HCT116 (cell line): ENCODE data around the gene PXDN. TPM values are rescaled to one million over a fixed set of nuclear protein-coding genes. Genes with fewer than 3 reads are reported as not detected.
"Not testable (repeated sequence)": the region's sequence is repeated elsewhere in the genome, so short reads cannot be mapped to it uniquely, and the experiment has no call there.

Experiments
- ATAC-seq: fragments of 200-7000 bp; cut with Tn5 transposase; 2 replicates; pipeline ENCODE4 v1.9.1; 2020; ENCODE audit warnings: mild to moderate bottlenecking, moderate library complexity
- BruUV-seq: library from RNA; stranded (reverse); fragments of 400-500 nt; replicated peaks from 2 replicates; lab custom pipeline; 2021; lab: Mats Ljungman, UMichigan
- CTCF ChIA-PET: fragments of 300-600 bp; sonication (Branson Sonifier 250); formaldehyde crosslinking; loops from one replicate; lab custom pipeline; 2021; ENCODE audit warnings: antibody characterized with exemption; lab: Charles Lee
- POLR2A ChIA-PET: fragments of 300-600, 350-600 bp; sonication (Branson Sonifier 250); formaldehyde crosslinking; loops from one replicate; lab custom pipeline; 2021; ENCODE audit warnings: antibody characterized with exemption; lab: Charles Lee
- RAD21 ChIA-PET, 2 experiments: fragments of 300-600 bp; sonication (Branson Sonifier 250); formaldehyde crosslinking; loops; one replicate each; lab custom pipeline; 2023; ENCODE audit warnings: low total read pairs in 2 of 2; ENCODE audit not compliant: uncharacterized antibody in 2 of 2, unreplicated experiment in 2 of 2, low non-redundant PET in 1 of 2; lab: Charles Lee
- DNase-seq: peaks from one replicate; pipeline ENCODE4 v3.0.0-alpha.2; 2010; ENCODE audit warnings: low read depth, low spot score
- H2AFZ ChIP-seq: fragments of 200-600 bp; shearing (Covaris generic), sonication (generic); 2 replicates; pipeline ENCODE4 v1.6.1; 2017; ENCODE audit warnings: low read depth, mixed run types, mixed read lengths, antibody characterized with exemption, low read length; ENCODE audit not compliant: poor library complexity, severe bottlenecking
- H3K27ac ChIP-seq: 2 replicates; pipeline ENCODE4 v1.5.1; 2012; ENCODE audit warnings: low read depth, low read length
- H3K27me3 ChIP-seq: fragments of 200-600 bp; sonication (generic); 2 replicates; pipeline ENCODE4 v1.6.1; 2016; ENCODE audit warnings: mixed run types, low read length, mixed read lengths; ENCODE audit not compliant: insufficient read depth
- H3K36me3 ChIP-seq, 2 experiments: fragments of 200-500 bp in 1 of 2; fragments of 200-600 bp in 1 of 2; sonication (Bioruptor generic) in 1 of 2; sonication (generic) in 1 of 2; 2 replicates each; pipeline versions ENCODE4 v1.5.1 to v1.6.1; 2014 to 2016; ENCODE audit warnings: low read length in 2 of 2, inconsistent platforms in 1 of 2, mixed read lengths in 1 of 2, mixed run types in 1 of 2; ENCODE audit not compliant: insufficient read depth in 2 of 2, control insufficient read depth in 1 of 2
- H3K4me1 ChIP-seq, 2 experiments: fragments of 200-600 bp in 1 of 2; sonication (generic) in 1 of 2; 2 replicates each; pipeline versions ENCODE4 v1.5.1 to v1.6.1; 2012 to 2017; ENCODE audit warnings: low read length in 2 of 2, inconsistent platforms in 1 of 2, mild to moderate bottlenecking in 1 of 2, mixed read lengths in 1 of 2, mixed run types in 1 of 2, moderate library complexity in 1 of 2; ENCODE audit not compliant: insufficient read depth in 2 of 2, control insufficient read depth in 1 of 2
- H3K4me2 ChIP-seq: fragments of 200-600 bp; sonication (generic); 2 replicates; pipeline ENCODE4 v1.6.1; 2017; ENCODE audit warnings: mixed run types, low read length, mixed read lengths
- H3K4me3 ChIP-seq, 2 experiments: fragments of 200-600 bp in 1 of 2; sonication (generic) in 1 of 2; replicated peaks in 1 of 2; 2 replicates each; pipeline ENCODE4 v1.5.1; 2011 to 2016; ENCODE audit warnings: low read length in 2 of 2, control low read depth in 1 of 2, low read depth in 1 of 2, mild to moderate bottlenecking in 1 of 2, mixed read lengths in 1 of 2, mixed run types in 1 of 2
- H3K79me2 ChIP-seq: fragments of 200-600 bp; sonication (generic); 2 replicates; pipeline ENCODE4 v1.6.1; 2017; ENCODE audit warnings: mild to moderate bottlenecking, mixed run types, low read length, moderate library complexity, mixed read lengths; ENCODE audit not compliant: insufficient read depth
- H3K9ac ChIP-seq: fragments of 200-600 bp; sonication (generic); 2 replicates; pipeline ENCODE4 v1.6.1; 2016; ENCODE audit warnings: low read length, mixed read lengths
- H3K9me2 ChIP-seq: fragments of 200-600 bp; sonication (generic), shearing (Covaris generic); 2 replicates; pipeline ENCODE4 v1.6.1; 2017; ENCODE audit warnings: mixed run types, mild to moderate bottlenecking, moderate library complexity; ENCODE audit not compliant: insufficient read depth
- H3K9me3 ChIP-seq, 2 experiments: fragments of 200-500 bp in 1 of 2; fragments of 200-600 bp in 1 of 2; sonication (Bioruptor generic) in 1 of 2; sonication (generic) in 1 of 2; 2 replicates each; pipeline ENCODE4 v1.6.1; 2014 to 2017; ENCODE audit warnings: low read length in 2 of 2, mixed read lengths in 2 of 2, inconsistent platforms in 1 of 2, low read depth in 1 of 2, mild to moderate bottlenecking in 1 of 2, mixed run types in 1 of 2, moderate library complexity in 1 of 2; ENCODE audit not compliant: control insufficient read depth in 1 of 2, insufficient read depth in 1 of 2
- H4K20me1 ChIP-seq: fragments of 200-600 bp; sonication (generic), shearing (Covaris generic); 2 replicates; pipeline ENCODE4 v1.6.1; 2017; ENCODE audit warnings: mixed run types, mild to moderate bottlenecking, moderate library complexity; ENCODE audit not compliant: insufficient read depth
- CBX3 ChIP-seq: IDR thresholded peaks from 2 replicates; pipeline ENCODE4 v1.6.1; 2012; ENCODE audit warnings: low read depth
- CEBPB ChIP-seq: IDR thresholded peaks from 2 replicates; pipeline ENCODE4 v1.6.1; 2012; ENCODE audit warnings: low read depth
- FOSL1 ChIP-seq: IDR thresholded peaks from 2 replicates; pipeline ENCODE4 v1.6.1; 2012; ENCODE audit warnings: low read depth
- YY1 ChIP-seq: IDR thresholded peaks from 2 replicates; pipeline ENCODE4 v1.6.1; 2011; ENCODE audit warnings: low read length, low read depth, moderate library complexity, mild to moderate bottlenecking; ENCODE audit not compliant: insufficient replicate concordance; ENCODE audit errors: extremely low read depth
- ZBTB33 ChIP-seq: IDR thresholded peaks from 2 replicates; pipeline ENCODE4 v1.6.1; 2011; ENCODE audit warnings: mild to moderate bottlenecking, low read length, moderate library complexity; ENCODE audit not compliant: insufficient replicate concordance; ENCODE audit errors: extremely low read depth
- intact Hi-C: fragments of 100-400 bp; cut with micrococcal nuclease; formaldehyde crosslinking; loops from 2 replicates; pipeline ENCODE4 v1.10.0; 2022
- total RNA-seq: library from RNA; stranded (reverse); gene quantifications from one replicate; pipeline ENCODE4 v1.2.1, GENCODE V29; 2021; ENCODE audit not compliant: unreplicated experiment

PXDN gene
- total RNA-seq, 1 experiment from 2014 or later = 10.7 TPM

DNA sequence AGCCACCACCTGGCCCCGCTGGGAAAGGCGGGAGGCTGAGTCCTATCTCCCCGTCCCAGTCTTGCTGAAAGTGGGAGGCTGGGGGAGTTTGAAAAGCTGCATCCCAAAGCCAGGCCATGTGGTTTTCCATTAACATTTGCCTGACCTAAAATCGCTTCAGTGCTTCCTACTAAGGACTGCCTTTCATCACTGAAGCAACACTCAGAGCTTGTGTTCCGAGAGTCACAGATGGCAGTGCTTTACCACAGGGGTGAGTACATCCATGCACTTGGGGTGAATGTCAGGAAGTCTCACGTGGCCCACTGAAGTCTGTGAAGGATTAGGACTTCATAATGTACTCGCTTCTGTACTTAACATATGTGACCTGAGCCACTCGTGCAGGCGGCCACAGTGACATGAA lies 43.3 kb downstream of the PXDN start:
- H3K36me3 ChIP-seq = no peaks in the 10 kb centered on the region
- intact Hi-C loops = no loop called here
- ChIA-PET POLR2A (no interaction called here), RAD21 (no interaction called here), CTCF (no interaction called here)
- H3K27me3 ChIP-seq = no peaks in the 10 kb centered on the region
- H3K9ac ChIP-seq = no peak overlapping the region
- H3K9me3 ChIP-seq = no peaks in the 10 kb centered on the region
- H3K4me3 ChIP-seq = no peak overlapping the region
- H3K4me1 ChIP-seq = peaks cover 6 to 8% of the 10 kb centered on the region in 2 experiments; a peak in 2 of 4 replicates
- no peaks in the 10 kb centered on the region for H3K9me2 ChIP-seq
- BruUV-seq = no TSS peak
- no peak for TF ChIP-seq YY1
- no peak for TF ChIP-seq FOSL1
- TF ChIP-seq CBX3 = no peak
- TF ChIP-seq CEBPB = no peak
- no peak for TF ChIP-seq ZBTB33
- H3K27ac ChIP-seq = no peak overlapping the region
- no peak overlapping the region for H3K4me2 ChIP-seq
- DNase-seq (no peak), ATAC-seq (no peak)
- H4K20me1 ChIP-seq = no peaks in the 10 kb centered on the region
- no peak overlapping the region for H2AFZ ChIP-seq
- no peaks in the 10 kb centered on the region for H3K79me2 ChIP-seq

DNA sequence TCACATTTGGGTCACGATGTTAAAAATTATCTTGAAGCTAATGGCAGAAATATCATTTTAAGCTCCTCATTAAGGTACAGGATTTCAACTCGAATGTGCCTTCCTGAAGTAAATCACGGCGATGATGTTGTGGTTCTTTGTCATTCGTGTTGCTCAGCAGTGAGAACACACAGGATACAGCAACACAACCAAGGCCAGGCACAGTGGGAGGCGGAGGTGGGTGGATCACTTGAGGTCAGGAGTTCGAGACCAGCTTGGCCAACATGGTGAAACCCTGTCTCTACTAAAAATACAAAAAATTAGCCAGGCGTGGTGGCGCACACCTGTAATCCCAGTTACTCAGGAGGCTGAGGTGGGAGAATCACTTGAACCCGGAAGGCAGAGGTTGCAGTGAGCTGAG lies 43.9 kb downstream of the PXDN start:
- H3K9ac ChIP-seq, ATAC-seq, H3K9me2 ChIP-seq, DNase-seq, H3K4me1 ChIP-seq, BruUV-seq, H2AFZ ChIP-seq, H3K79me2 ChIP-seq, H3K9me3 ChIP-seq, H3K36me3 ChIP-seq, H3K4me3 ChIP-seq, H3K4me2 ChIP-seq, CTCF ChIA-PET, H4K20me1 ChIP-seq, H3K27me3 ChIP-seq, RAD21 ChIA-PET, H3K27ac ChIP-seq, POLR2A ChIA-PET, intact Hi-C loops: not testable (repeated sequence)
